GM13977 (cell line): Measurements from ENCODE around the gene SGPL1.

Source experiments
- DNase-seq: peaks from one replicate; pipeline ENCODE4 v3.0.0; 2012; ENCODE audit warnings: low spot score
- CTCF ChIP-seq: IDR thresholded peaks from 2 replicates; pipeline ENCODE4 v1.5.1; 2012; ENCODE audit warnings: mild to moderate bottlenecking, control low read depth; ENCODE audit not compliant: insufficient read depth; ENCODE audit errors: extremely low read depth, missing control alignments
- in situ Hi-C: fragments of 300-500 bp; cut with MboI; formaldehyde crosslinking; loops from one replicate; pipeline ENCODE4 v1.12.0; 2022; ENCODE audit warnings: low sequenced_read_pairs, low pct_unique_long_range_greater_than_20kb, mixed read lengths, inconsistent platforms; ENCODE audit not compliant: unreplicated experiment

SGPL1 gene

GRCh38 chr10:70773461-70773860 lies 42.3 kb upstream of the SGPL1 start:
- no peak for TF ChIP-seq CTCF
- in situ Hi-C loops, result no loop called here
- no peak for DNase-seq

GRCh38 chr10:70773965-70774809 lies 41.6 kb upstream of the SGPL1 start:
- in situ Hi-C loops, result no loop called here
- no peak for TF ChIP-seq CTCF
- no peak for DNase-seq

- no peak for TF ChIP-seq CTCF
- in situ Hi-C loops, result no loop called here
- no peak for DNase-seq
These were observed 40.7 kb upstream of the SGPL1 start for GRCh38 chr10:70774810-70775678.

- DNase-seq, result no peak
- in situ Hi-C loops, result no loop called here
- TF ChIP-seq CTCF, result no peak
These were observed 39.9 kb upstream of the SGPL1 start for GRCh38 chr10:70775679-70776454.

- in situ Hi-C loops, result no loop called here
These were observed 39.2 kb upstream of the SGPL1 start for GRCh38 chr10:70776455-70777005.

More at GRCh38 chr10:70776455-70777005, 39.2 kb upstream of the SGPL1 start:
- DNase-seq, result no peak
- TF ChIP-seq CTCF, result no peak
